HG02938 (cell line): Measurements from ENCODE around the gene RPL26.

Source experiments
- ATAC-seq: cut with Tn5 transposase; IDR thresholded peaks from one replicate; pipeline ENCODE4 v1.9.1; 2021; ENCODE audit warnings: mild to moderate bottlenecking, moderate library complexity; ENCODE audit not compliant: unreplicated experiment

RPL26 gene

GRCh38 chr17:8332128-8332527 is 50.9 kb downstream of the RPL26 start:
- no peak for ATAC-seq
